Measurements from ENCODE around the gene UQCC5.

The UQCC5 gene

DNA sequence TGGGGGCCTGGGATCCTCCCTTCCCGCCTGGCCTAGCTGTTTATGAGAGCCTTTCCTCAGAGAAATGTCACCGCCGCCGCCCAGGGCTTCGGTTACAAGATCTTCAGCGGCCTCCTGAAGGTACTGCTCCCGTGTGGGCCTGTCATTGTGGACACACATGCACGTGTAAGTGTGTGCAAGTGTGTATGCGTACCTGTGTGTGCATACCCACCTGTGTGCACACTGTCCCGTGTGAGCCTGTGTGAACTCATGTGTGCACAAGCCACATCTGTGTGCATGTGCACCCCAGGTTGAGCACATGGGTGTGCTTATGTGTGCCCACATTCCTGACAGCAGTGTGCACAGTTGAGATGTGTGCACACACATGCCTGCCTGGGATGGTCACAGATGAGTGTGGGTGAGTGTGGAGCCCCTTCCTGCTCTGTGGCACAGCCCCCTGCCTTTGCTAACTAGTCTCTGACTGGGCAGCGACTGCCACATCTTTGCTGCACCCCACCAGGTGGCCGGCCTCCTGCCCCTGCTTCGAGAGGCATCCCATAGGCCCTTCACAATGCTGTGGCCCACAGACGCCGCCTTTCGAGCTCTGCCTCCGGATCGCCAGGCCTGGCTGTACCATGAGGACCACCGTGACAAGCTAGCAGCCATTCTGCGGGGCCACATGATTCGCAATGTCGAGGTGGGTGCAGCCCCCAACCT lies 16.8 kb upstream of the UQCC5 start:
- Histone ChIP-seq H3K4me2 (ENCODE audit: low read length) (no peak overlapping the region), H3K9ac (ENCODE audit: low read depth, low read length) (no peak overlapping the region), H3K27me3 (ENCODE audit: control insufficient read depth, insufficient read depth, low read length) (peaks cover 9% of the 10 kb centered on the region), H3K9me3 (replicated peaks; ENCODE audit: low read length) (no peaks in the 10 kb centered on the region), H3K36me3 (ENCODE audit: insufficient read depth, low read length) (peaks cover 5% of the 10 kb centered on the region), H3K4me3 (ENCODE audit: low read length) (no peak overlapping the region), H3K4me1 (ENCODE audit: control insufficient read depth, insufficient read depth, low read length) (peaks cover 3% of the 10 kb centered on the region)

DNA sequence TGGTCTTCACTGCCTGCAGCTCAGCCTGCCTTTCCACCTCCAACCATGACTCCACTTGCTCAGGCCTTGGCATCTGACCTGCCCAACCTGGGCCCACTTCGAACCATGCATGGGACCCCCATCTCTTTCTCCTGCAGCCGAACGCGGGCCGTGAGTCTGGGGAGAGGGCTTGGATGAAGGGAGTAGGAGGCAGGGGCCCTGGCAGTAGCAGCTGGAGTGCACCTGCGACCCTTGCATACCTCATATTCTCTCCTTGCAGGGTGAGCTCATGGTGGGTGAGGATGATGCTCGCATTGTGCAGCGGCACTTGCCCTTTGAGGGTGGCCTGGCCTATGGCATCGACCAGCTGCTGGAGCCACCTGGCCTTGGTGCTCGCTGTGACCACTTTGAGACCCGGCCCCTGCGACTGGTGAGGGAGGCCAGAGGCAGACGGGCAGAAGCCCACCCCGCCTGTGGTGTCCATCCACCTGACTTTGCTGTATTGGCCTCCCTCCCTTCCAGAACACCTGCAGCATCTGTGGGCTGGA lies 16.2 kb upstream of the UQCC5 start:
- no peaks in the 10 kb centered on the region for H3K9me3 ChIP-seq (replicated peaks; ENCODE audit: low read length)
- peaks cover 6% of the 10 kb centered on the region for H3K36me3 ChIP-seq (ENCODE audit: insufficient read depth, low read length)
- no peak overlapping the region for H3K9ac ChIP-seq (ENCODE audit: low read depth, low read length)
- H3K27me3 ChIP-seq (ENCODE audit: control insufficient read depth, insufficient read depth, low read length) = peaks cover 5% of the 10 kb centered on the region
- no peak overlapping the region for H3K4me3 ChIP-seq (ENCODE audit: low read length)
- H3K4me2 ChIP-seq (ENCODE audit: low read length) = no peak overlapping the region
- H3K4me1 ChIP-seq (ENCODE audit: control insufficient read depth, insufficient read depth, low read length) = peaks cover 3% of the 10 kb centered on the region

DNA sequence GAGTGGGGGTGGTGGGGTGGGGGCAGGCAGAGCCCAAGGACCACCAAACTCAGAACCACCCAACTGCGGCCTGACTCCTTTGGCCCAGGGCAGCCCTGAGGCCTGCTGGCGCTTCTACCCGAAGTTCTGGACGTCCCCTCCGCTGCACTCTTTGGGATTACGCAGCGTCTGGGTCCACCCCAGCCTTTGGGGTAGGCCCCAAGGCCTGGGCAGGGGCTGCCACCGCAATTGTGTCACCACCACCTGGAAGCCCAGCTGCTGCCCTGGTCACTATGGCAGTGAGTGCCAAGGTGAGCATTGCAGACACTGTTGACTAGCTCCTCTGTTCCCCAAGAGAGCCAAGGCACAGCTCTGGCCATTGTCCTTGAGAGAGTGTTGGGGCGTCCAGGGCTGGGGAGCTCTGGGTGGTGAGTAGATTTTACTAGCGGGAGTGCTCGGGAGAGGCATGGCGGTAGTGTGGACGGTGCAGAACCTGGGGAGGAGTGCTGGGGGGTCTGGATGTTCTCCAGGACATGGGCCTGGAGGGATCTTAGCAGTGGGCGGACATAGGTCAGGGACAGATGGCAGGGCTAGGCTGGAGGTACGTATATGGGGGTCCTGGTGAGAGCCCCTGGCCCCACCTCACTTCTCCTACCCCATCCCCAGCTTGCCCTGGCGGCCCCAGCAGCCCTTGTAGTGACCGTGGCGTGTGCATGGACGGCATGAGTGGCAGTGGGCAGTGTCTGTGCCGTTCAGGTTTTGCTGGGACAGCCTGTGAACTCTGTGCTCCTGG lies 15.5 kb upstream of the UQCC5 start:
- no peak overlapping the region for H3K4me3 ChIP-seq (ENCODE audit: low read length)

DNA sequence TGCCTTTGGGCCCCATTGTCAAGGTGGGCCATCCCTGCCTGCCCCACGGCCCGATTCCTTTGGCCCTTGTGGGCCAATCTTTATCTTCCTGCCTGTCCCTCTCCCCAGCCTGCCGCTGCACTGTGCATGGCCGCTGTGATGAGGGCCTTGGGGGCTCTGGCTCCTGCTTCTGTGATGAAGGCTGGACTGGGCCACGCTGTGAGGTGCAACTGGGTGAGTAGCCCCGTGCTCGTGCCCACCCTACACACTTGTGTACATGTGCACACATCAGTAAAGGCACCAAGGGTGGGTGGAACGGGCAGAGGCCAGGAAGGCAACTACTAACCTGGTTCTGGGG lies 14.9 kb upstream of the UQCC5 start:
- no peaks in the 10 kb centered on the region for H3K9me3 ChIP-seq (replicated peaks; ENCODE audit: low read length)
- no peak overlapping the region for H3K4me3 ChIP-seq (ENCODE audit: low read length)
- H3K36me3 ChIP-seq (ENCODE audit: insufficient read depth, low read length) = peaks cover 16% of the 10 kb centered on the region
- peaks cover 3% of the 10 kb centered on the region for H3K4me1 ChIP-seq (ENCODE audit: control insufficient read depth, insufficient read depth, low read length)
- no peak overlapping the region for H3K9ac ChIP-seq (ENCODE audit: low read depth, low read length)
- no peak overlapping the region for H3K4me2 ChIP-seq (ENCODE audit: low read length)
- no peaks in the 10 kb centered on the region for H3K27me3 ChIP-seq (ENCODE audit: control insufficient read depth, insufficient read depth, low read length)

More for the DNA sequence above, 15.5 kb upstream of the UQCC5 start:
- Histone ChIP-seq H3K4me2 (ENCODE audit: low read length) (no peak overlapping the region), H3K4me1 (ENCODE audit: control insufficient read depth, insufficient read depth, low read length) (peaks cover 3% of the 10 kb centered on the region), H3K9ac (ENCODE audit: low read depth, low read length) (no peak overlapping the region), H3K9me3 (replicated peaks; ENCODE audit: low read length) (no peaks in the 10 kb centered on the region), H3K36me3 (ENCODE audit: insufficient read depth, low read length) (peaks cover 13% of the 10 kb centered on the region), H3K27me3 (ENCODE audit: control insufficient read depth, insufficient read depth, low read length) (no peaks in the 10 kb centered on the region)

DNA sequence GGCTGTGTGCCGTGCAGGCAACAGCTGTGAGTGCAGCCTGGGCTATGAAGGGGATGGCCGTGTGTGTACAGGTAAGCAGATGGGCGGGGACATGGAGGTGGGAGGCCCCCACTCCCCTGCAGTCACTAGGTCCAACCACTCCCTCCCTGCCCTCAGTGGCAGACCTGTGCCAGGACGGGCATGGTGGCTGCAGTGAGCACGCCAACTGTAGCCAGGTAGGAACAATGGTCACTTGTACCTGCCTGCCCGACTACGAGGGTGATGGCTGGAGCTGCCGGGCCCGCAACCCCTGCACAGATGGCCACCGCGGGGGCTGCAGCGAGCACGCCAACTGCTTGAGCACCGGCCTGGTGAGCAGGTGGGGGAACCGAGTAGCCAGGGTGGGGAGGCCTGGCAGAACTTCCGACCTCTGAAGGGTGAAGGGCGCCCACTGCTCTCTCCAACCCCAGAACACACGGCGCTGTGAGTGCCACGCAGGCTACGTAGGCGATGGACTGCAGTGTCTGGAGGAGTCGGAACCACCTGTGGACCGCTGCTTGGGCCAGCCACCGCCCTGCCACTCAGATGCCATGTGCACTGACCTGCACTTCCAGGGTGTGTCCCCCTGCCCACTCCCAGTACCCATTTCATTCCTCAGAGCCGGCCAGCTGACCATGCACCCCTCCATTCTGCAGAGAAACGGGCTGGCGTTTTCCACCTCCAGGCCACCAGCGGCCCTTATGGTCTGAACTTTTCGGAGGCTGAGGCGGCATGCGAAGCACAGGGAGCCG lies 14.3 kb upstream of the UQCC5 start:
- H3K4me3 ChIP-seq (ENCODE audit: low read length) = no peak overlapping the region
- H3K4me1 ChIP-seq (ENCODE audit: control insufficient read depth, insufficient read depth, low read length) = peaks cover 3% of the 10 kb centered on the region
- H3K9ac ChIP-seq (ENCODE audit: low read depth, low read length) = no peak overlapping the region
- H3K9me3 ChIP-seq (replicated peaks; ENCODE audit: low read length) = no peaks in the 10 kb centered on the region
- peaks cover 21% of the 10 kb centered on the region for H3K36me3 ChIP-seq (ENCODE audit: insufficient read depth, low read length)
- H3K4me2 ChIP-seq (ENCODE audit: low read length) = no peak overlapping the region
- no peaks in the 10 kb centered on the region for H3K27me3 ChIP-seq (ENCODE audit: control insufficient read depth, insufficient read depth, low read length)

DNA sequence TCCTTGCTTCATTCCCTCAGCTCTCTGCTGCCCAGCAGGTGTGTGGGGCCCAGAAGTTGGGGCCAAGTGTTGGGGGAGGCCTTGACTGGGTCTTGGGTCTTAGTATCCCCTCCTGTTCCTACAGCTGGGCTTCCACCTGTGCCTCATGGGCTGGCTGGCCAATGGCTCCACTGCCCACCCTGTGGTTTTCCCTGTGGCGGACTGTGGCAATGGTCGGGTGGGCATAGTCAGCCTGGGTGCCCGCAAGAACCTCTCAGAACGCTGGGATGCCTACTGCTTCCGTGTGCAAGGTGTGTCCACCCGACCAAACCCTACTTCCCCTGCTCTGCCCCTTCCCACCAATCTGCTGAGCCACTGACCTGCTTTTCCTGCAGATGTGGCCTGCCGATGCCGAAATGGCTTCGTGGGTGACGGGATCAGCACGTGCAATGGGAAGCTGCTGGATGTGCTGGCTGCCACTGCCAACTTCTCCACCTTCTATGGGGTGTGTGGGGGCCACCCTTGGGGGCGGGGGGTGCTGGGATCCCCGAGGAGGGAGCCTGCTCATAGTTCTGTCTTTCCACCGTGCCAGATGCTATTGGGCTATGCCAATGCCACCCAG lies 13.7 kb upstream of the UQCC5 start:
- peaks cover 28% of the 10 kb centered on the region for H3K36me3 ChIP-seq (ENCODE audit: insufficient read depth, low read length)
- H3K4me3 ChIP-seq (ENCODE audit: low read length) = no peak overlapping the region
- H3K9ac ChIP-seq (ENCODE audit: low read depth, low read length) = no peak overlapping the region
- peaks cover 3% of the 10 kb centered on the region for H3K4me1 ChIP-seq (ENCODE audit: control insufficient read depth, insufficient read depth, low read length)
- no peak overlapping the region for H3K4me2 ChIP-seq (ENCODE audit: low read length)
- no peaks in the 10 kb centered on the region for H3K9me3 ChIP-seq (replicated peaks; ENCODE audit: low read length)
- no peaks in the 10 kb centered on the region for H3K27me3 ChIP-seq (ENCODE audit: control insufficient read depth, insufficient read depth, low read length)

DNA sequence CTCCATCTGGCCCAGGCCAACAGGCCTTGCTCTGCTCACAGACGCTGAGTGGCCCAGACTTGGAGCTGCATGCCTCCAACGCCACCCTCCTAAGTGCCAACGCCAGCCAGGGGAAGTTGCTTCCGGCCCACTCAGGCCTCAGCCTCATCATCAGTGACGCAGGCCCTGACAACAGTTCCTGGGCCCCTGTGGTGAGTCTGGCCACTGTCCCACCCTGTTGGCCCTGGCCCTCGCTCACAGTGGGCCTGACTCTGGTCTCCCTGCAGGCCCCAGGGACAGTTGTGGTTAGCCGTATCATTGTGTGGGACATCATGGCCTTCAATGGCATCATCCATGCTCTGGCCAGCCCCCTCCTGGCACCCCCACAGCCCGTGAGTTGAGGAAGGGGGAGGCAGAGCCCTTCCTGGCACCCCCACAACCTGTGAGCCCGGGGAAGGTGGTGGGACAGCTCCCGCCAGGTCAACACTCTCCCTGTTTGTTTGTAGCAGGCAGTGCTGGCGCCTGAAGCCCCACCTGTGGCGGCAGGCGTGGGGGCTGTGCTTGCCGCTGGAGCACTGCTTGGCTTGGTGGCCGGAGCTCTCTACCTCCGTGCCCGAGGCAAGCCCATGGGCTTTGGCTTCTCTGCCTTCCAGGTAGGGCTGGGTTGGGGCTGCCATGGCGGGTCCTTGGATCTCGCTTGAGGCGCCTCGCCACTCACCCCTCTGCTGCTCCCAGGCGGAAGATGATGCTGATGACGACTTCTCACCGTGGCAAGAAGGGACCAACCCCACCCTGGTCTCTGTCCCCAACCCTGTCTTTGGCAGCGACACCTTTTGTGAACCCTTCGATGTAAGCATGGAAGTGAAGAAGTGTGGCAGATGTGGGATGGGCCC lies 12.8 kb upstream of the UQCC5 start:
- no peak overlapping the region for H3K4me2 ChIP-seq (ENCODE audit: low read length)
- peaks cover 35% of the 10 kb centered on the region for H3K36me3 ChIP-seq (ENCODE audit: insufficient read depth, low read length)
- H3K27me3 ChIP-seq (ENCODE audit: control insufficient read depth, insufficient read depth, low read length) = no peaks in the 10 kb centered on the region
- no peak overlapping the region for H3K4me3 ChIP-seq (ENCODE audit: low read length)
- H3K4me1 ChIP-seq (ENCODE audit: control insufficient read depth, insufficient read depth, low read length) = peaks cover under 1% of the 10 kb centered on the region
- no peak overlapping the region for H3K9ac ChIP-seq (ENCODE audit: low read depth, low read length)
- H3K9me3 ChIP-seq (replicated peaks; ENCODE audit: low read length) = no peaks in the 10 kb centered on the region

DNA sequence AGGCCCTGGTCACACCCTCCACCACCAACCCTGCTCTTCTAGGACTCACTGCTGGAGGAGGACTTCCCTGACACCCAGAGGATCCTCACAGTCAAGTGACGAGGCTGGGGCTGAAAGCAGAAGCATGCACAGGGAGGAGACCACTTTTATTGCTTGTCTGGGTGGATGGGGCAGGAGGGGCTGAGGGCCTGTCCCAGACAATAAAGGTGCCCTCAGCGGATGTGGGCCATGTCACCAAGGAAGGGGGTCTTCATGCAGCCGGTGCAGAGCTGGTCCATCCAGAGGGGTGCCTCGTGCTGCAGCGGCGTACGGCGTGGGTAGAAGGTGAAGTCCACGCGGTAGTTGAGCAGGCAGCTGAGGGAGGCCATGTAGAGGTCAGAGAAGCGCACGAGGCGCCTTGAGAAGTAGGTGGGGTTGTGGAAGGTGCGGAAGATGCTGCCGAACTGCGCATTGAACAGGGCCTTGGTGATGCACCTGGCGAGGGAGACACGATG lies 12.1 kb upstream of the UQCC5 start:
- no peaks in the 10 kb centered on the region for H3K27me3 ChIP-seq (ENCODE audit: control insufficient read depth, insufficient read depth, low read length)
- no peak overlapping the region for H3K4me3 ChIP-seq (ENCODE audit: low read length)
- H3K9me3 ChIP-seq (replicated peaks; ENCODE audit: low read length) = no peaks in the 10 kb centered on the region
- no peak overlapping the region for H3K9ac ChIP-seq (ENCODE audit: low read depth, low read length)
- H3K4me2 ChIP-seq (ENCODE audit: low read length) = no peak overlapping the region
- H3K4me1 ChIP-seq (ENCODE audit: control insufficient read depth, insufficient read depth, low read length) = no peaks in the 10 kb centered on the region
- H3K36me3 ChIP-seq (ENCODE audit: insufficient read depth, low read length) = peaks cover 41% of the 10 kb centered on the region

DNA sequence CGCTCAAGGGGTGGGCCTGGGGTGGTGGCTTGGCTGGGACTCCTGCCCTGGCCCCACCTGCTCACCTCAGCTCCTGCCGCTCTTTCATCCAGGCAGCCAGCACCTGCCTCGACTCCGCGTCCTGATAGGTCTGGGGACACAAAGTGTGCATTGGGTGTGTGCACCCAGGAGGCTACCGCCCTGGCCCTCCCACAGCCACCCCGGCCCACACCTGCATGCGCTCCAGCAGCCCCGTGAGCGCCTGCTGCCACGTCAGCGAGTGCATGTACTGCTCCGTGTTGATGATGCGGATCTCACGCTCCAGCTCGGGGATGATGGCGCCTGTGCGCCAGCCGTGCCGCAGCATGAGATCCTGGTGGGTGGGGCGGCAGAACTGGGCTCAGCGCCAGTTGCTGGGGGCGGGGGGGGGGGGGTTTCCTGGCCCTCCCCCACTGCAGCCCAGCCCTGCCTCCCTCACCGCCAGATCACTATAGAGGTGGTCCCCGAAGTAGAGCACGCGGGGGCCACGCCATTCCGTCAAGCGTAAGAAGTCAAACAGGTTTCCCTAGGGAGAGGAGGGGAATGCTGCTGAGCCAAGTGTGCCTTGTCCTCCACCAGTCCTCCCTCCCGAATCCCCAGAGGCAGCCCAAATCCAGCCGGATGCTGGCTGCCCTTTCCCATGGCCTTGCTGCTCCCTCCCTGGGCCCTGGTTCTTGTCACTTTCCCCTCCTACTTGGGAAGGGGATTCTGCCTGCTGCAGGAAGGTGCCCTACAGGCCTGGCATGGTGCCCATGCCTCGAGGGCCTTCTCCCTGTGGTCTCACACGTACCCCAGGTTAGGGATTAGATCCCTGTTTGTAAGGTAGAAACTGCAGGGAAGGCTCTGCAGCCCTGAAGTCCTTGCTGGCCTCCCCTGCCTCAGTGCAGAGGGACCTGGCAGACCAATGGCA lies 11.4 kb upstream of the UQCC5 start:
- Histone ChIP-seq H3K27me3 (ENCODE audit: control insufficient read depth, insufficient read depth, low read length) (no peaks in the 10 kb centered on the region), H3K9me3 (replicated peaks; ENCODE audit: low read length) (no peaks in the 10 kb centered on the region), H3K4me2 (ENCODE audit: low read length) (no peak overlapping the region), H3K4me1 (ENCODE audit: control insufficient read depth, insufficient read depth, low read length) (peaks cover under 1% of the 10 kb centered on the region), H3K9ac (ENCODE audit: low read depth, low read length) (no peak overlapping the region), H3K4me3 (ENCODE audit: low read length) (no peak overlapping the region), H3K36me3 (ENCODE audit: insufficient read depth, low read length) (peaks cover 41% of the 10 kb centered on the region)

All from skeletal muscle satellite cell (primary cell).